ENCODE results near the gene PDZRN4.

DNA sequence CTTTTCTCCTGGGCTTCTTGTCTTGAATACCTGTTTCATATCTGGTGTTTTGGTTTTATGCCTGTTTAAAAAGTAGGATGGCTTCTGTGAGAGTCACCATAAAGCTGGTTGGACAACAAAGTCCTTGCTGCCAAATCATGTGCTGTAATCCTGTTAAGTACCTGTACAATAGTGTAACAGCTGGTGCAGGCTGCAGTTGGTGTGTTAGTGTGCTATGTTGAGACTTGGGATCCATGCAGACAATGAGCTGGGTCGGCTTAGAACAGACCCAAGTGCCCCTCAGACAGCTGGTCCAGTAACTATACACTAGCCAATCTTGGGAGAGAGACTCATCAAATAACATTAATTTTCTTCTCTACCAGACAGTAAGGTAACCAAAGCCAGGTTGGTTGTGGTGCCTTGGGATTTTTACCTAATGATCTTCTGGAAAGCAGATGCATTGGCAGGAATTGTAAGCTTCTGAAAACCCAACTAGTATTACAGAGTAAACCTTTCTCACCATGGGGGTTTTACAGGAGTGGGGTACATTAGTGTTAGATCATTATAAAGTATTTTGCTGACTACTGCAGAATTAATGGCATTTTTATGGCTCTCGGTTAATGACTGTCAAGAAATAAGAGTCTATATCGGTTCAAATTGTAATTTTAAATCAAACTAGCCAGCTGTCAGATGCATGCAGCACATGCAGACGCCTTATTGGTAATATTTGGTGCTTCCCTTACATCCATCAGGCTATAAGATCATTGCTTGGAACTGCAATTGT lies 231.2 kb downstream of the PDZRN4 start:
- no peak for TF ChIP-seq POLR2A (IDR thresholded peaks at IDR 0.05)
- TF ChIP-seq, protein P1, sequence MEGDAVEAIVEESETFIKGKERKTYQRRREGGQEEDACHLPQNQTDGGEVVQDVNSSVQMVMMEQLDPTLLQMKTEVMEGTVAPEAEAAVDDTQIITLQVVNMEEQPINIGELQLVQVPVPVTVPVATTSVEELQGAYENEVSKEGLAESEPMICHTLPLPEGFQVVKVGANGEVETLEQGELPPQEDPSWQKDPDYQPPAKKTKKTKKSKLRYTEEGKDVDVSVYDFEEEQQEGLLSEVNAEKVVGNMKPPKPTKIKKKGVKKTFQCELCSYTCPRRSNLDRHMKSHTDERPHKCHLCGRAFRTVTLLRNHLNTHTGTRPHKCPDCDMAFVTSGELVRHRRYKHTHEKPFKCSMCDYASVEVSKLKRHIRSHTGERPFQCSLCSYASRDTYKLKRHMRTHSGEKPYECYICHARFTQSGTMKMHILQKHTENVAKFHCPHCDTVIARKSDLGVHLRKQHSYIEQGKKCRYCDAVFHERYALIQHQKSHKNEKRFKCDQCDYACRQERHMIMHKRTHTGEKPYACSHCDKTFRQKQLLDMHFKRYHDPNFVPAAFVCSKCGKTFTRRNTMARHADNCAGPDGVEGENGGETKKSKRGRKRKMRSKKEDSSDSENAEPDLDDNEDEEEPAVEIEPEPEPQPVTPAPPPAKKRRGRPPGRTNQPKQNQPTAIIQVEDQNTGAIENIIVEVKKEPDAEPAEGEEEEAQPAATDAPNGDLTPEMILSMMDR (IDR thresholded peaks at IDR 0.05): no peak

Measured in adrenal gland (tissue), 5 donors.